SK-N-SH (cell line): ENCODE measurements around the gene TMEM30A. TPM values are rescaled to one million over a fixed set of nuclear protein-coding genes. Genes with fewer than 3 reads are reported as not detected.

Experiments
- CTCF ChIA-PET: fragments of 300-600, 350-600 bp; formaldehyde crosslinking; extraction: SDS; loops from one replicate; lab custom pipeline; 2021; lab: Yijun Ruan, JAX
- POLR2A ChIA-PET: fragments of 350-600 bp; sonication (Branson Sonifier 250); formaldehyde crosslinking; extraction: SDS; loops from one replicate; lab custom pipeline; 2020; ENCODE audit warnings: antibody characterized with exemption, inconsistent platforms; lab: Yijun Ruan, JAX
- DNase-seq: peaks from one replicate; pipeline ENCODE4 v3.0.0; 2012
- H2AFZ ChIP-seq: fragments of 200-600 bp; sonication (generic); 2 replicates; pipeline ENCODE4 v1.8.1; 2016; ENCODE audit warnings: antibody characterized with exemption, mild to moderate bottlenecking, low read depth
- H3F3A ChIP-seq: fragments of 200-600 bp; sonication (generic); replicated peaks from 2 replicates; pipeline ENCODE3; 2016; ENCODE audit warnings: antibody characterized with exemption, mild to moderate bottlenecking; ENCODE audit not compliant: insufficient read depth
- H3K27ac ChIP-seq, 2 experiments: fragments of 200-500 bp in 1 of 2; fragments of 200-600 bp in 1 of 2; sonication (Bioruptor generic) in 1 of 2; sonication (generic), shearing (Covaris generic) in 1 of 2; 2 replicates each; pipeline versions ENCODE4 v1.5.1 to v1.6.1; 2014 to 2016; ENCODE audit warnings: low read depth in 2 of 2, inconsistent platforms in 1 of 2, low read length in 1 of 2, mild to moderate bottlenecking in 1 of 2, mixed read lengths in 1 of 2
- H3K27me3 ChIP-seq: fragments of 200-600 bp; sonication (generic), shearing (Covaris generic); 2 replicates; pipeline ENCODE4 v1.6.1; 2016; ENCODE audit warnings: mixed run types; ENCODE audit not compliant: insufficient read depth
- H3K36me3 ChIP-seq, 2 experiments: fragments of 200-500 bp in 1 of 2; fragments of 200-600 bp in 1 of 2; sonication (Bioruptor generic) in 1 of 2; sonication (generic) in 1 of 2; replicated peaks in 1 of 2; 2 replicates each; pipeline versions ENCODE3 to v1.5.1; 2014 to 2016; ENCODE audit warnings: low read length in 1 of 2, mild to moderate bottlenecking in 1 of 2; ENCODE audit not compliant: insufficient read depth in 2 of 2, control insufficient read depth in 1 of 2
- H3K4me1 ChIP-seq, 2 experiments: fragments of 200-500 bp in 1 of 2; fragments of 200-600 bp in 1 of 2; sonication (Bioruptor generic) in 1 of 2; sonication (generic), shearing (Covaris generic) in 1 of 2; 2 replicates each; pipeline versions ENCODE4 v1.5.1 to v1.6.1; 2014 to 2016; ENCODE audit warnings: low read depth in 1 of 2, low read length in 1 of 2, mixed run types in 1 of 2; ENCODE audit not compliant: insufficient read depth in 2 of 2, control insufficient read depth in 1 of 2
- H3K4me2 ChIP-seq: fragments of 200-600 bp; sonication (generic), shearing (Covaris generic); 2 replicates; pipeline ENCODE4 v1.6.1; 2017; ENCODE audit warnings: mixed run types
- H3K4me3 ChIP-seq, 2 experiments: fragments of 200-500 bp in 1 of 2; fragments of 200-600 bp in 1 of 2; sonication (Bioruptor generic) in 1 of 2; sonication (generic), shearing (Covaris generic) in 1 of 2; 2 replicates each; pipeline versions ENCODE4 v1.5.1 to v1.8.1; 2014 to 2016; ENCODE audit warnings: low read depth in 2 of 2, inconsistent platforms in 1 of 2, low read length in 1 of 2, mild to moderate bottlenecking in 1 of 2, mixed read lengths in 1 of 2, moderate library complexity in 1 of 2
- H3K79me2 ChIP-seq: fragments of 200-600 bp; sonication (generic); 2 replicates; pipeline ENCODE4 v1.8.1; 2017; ENCODE audit warnings: mild to moderate bottlenecking; ENCODE audit not compliant: insufficient read depth
- H3K9ac ChIP-seq: fragments of 200-600 bp; sonication (generic); 2 replicates; pipeline ENCODE4 v1.6.1; 2017; ENCODE audit warnings: mixed run types
- H3K9me2 ChIP-seq: fragments of 200-600 bp; sonication (generic); 2 replicates; pipeline ENCODE4 v1.6.1; 2017; ENCODE audit warnings: mixed run types
- H3K9me3 ChIP-seq: fragments of 200-600 bp; sonication (generic); 2 replicates; pipeline ENCODE4 v1.6.1; 2017; ENCODE audit warnings: mixed run types, mild to moderate bottlenecking, moderate library complexity
- H4K20me1 ChIP-seq: fragments of 200-600 bp; sonication (generic); 2 replicates; pipeline ENCODE4 v1.6.1; 2017; ENCODE audit warnings: mild to moderate bottlenecking, mixed run types; ENCODE audit not compliant: insufficient read depth
- CHD2 ChIP-seq: fragments of 150-350 bp; IDR thresholded peaks from 2 replicates; pipeline ENCODE4 v1.6.1; 2018; ENCODE audit warnings: low read length; ENCODE audit not compliant: partially characterized antibody
- ELF1 ChIP-seq: IDR thresholded peaks from 2 replicates; pipeline ENCODE4 v1.4.0; 2012
- EP300 ChIP-seq, 2 experiments: IDR thresholded peaks; 2 replicates each; pipeline versions ENCODE4 v1.4.0 to v1.6.1; 2012; ENCODE audit warnings: borderline replicate concordance in 1 of 2, low read depth in 1 of 2, low read length in 1 of 2
- EZH2phosphoT487 ChIP-seq: fragments of 200-600 bp; sonication (generic); IDR thresholded peaks from 2 replicates; pipeline ENCODE4 v1.6.1; 2017; ENCODE audit warnings: low read depth, mixed run types, mild to moderate bottlenecking, antibody characterized with exemption, moderate library complexity, borderline replicate concordance
- GABPA ChIP-seq: IDR thresholded peaks from 2 replicates; pipeline ENCODE4 v1.4.0; 2012; ENCODE audit warnings: low read depth, mild to moderate bottlenecking
- POLR2AphosphoS5 ChIP-seq: IDR thresholded peaks from 2 replicates; pipeline ENCODE4 v1.6.1; 2012; ENCODE audit warnings: low read depth, low read length
- RCOR1 ChIP-seq: fragments of 150-350 bp; IDR thresholded peaks from 2 replicates; pipeline ENCODE4 v1.6.1; 2017; ENCODE audit warnings: antibody characterized with exemption, low read length
- TEAD4 ChIP-seq: IDR thresholded peaks from 2 replicates; pipeline ENCODE4 v1.4.0; 2012; ENCODE audit warnings: mild to moderate bottlenecking, borderline replicate concordance; ENCODE audit not compliant: insufficient read depth
- WGBS: methylation state at CpG from one replicate; pipeline ENCODE4 v1.1.6; 2017; ENCODE audit warnings: low lambda C conversion rate; 5-methylcytosine and 5-hydroxymethylcytosine counted together
- polyA plus RNA-seq, 3 experiments: library from polyadenylated mRNA; depleted of rRNA; stranded (reverse); fragments of >200 nt; gene quantifications; 2 replicates each; pipeline ENCODE4 v1.2.3, GENCODE V29; 2012

TMEM30A gene
- polyA plus RNA-seq, 1 of the 3 experiments (the other 2 are of a cell fraction), result 22.8 TPM

DNA sequence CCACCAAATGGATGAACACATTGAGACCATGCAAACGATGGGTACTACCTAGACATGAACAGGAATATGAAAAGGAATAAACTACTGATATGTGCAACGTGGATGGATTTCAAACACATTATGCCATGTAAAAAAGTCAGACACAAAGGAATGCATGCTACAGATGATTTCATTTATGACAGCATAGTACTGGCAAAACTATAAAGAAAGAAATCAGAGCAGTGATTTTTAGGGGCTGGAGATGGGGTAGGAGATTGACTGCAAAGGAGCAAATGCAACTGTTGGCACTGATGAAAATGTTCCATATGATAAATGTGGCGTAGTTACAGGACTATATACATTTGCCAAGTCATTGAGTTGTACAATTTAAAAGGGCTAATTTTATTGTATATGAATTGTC is 65.3 kb downstream of the TMEM30A start (continued):
- TF ChIP-seq EP300 (IDR thresholded peaks at IDR 0.05; ENCODE audit: borderline replicate concordance in 1 of 2, low read depth in 1 of 2, low read length in 1 of 2), result no peak

GRCh38 chr6:75217193-75217592 is 67.4 kb downstream of the TMEM30A start:
- Histone ChIP-seq H4K20me1 (no peaks in the 10 kb centered on the region), H3K4me2 (no peak overlapping the region), H3K27ac (no peak overlapping the region), H3K4me1 (no peaks in the 10 kb centered on the region; a peak in 2 of 4 replicates), H3K36me3 (no peaks in the 10 kb centered on the region), H3K27me3 (0 out of 2 replicates have a peak, but pooled peaks cover under 1% of the 10 kb centered on the region), H3K9me2 (no peaks in the 10 kb centered on the region), H3K4me3 (no peak overlapping the region), H3K9me3 (no peaks in the 10 kb centered on the region), H3K9ac (no peak overlapping the region), H2AFZ (no peak overlapping the region), H3K79me2 (no peaks in the 10 kb centered on the region), H3F3A (no peaks in the 10 kb centered on the region)
- DNase-seq, result no peak
- WGBS, result 9% methylated on average over 4 of the region's 4 CpGs
- ChIA-PET POLR2A (no interaction called here), CTCF (interaction anchor here (0.9 to 2.7 kb wide), 3 partner anchors 8 to 1484 kb away, joined by 3 to 20 read pairs (median 16); partner anchors contain the start of gene COL12A1)
- TF ChIP-seq RCOR1 (no peak), POLR2AphosphoS5 (no peak), TEAD4 (no peak), ELF1 (no peak), EZH2phosphoT487 (no peak), CHD2 (no peak)

DNA sequence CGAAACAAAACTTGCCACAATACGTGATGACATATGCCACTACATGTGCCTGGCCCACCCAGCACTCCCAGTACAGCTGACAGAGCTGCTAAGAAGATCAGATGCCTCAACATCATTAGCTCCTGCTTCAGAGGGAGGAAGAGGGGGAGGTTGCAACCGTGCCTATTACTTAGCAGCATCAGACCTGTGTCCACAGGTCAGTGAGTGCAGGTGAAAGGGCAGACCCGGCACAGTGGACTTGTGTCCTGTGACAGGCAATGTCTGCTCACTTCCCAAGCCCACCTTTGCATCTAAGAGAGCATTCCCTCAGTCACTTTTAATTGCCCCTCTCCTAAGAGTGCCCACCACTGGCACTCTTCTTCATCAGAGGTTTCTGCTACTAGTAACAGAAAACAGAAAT is 69.3 kb downstream of the TMEM30A start:
- no peak overlapping the region for H3K4me3 ChIP-seq
- 19% methylated on average over 4 of the region's 4 CpGs for WGBS
- no peaks in the 10 kb centered on the region for H4K20me1 ChIP-seq
- H3K4me1 ChIP-seq, result no peaks in the 10 kb centered on the region; a peak in 2 of 4 replicates
- no peaks in the 10 kb centered on the region for H3K79me2 ChIP-seq
- TF ChIP-seq EP300 (IDR thresholded peaks at IDR 0.05; ENCODE audit: borderline replicate concordance in 1 of 2, low read depth in 1 of 2, low read length in 1 of 2), result no peak
- CTCF ChIA-PET, result interaction anchor here (0.7 to 1.0 kb wide), 2 partner anchors 1245 to 1482 kb away, joined by 3 read pairs; no protein-coding TSS in a partner anchor
- no peaks in the 10 kb centered on the region for H3F3A ChIP-seq
- peaks cover 7% of the 10 kb centered on the region; the same call in 1 of the 2 replicates for H3K27me3 ChIP-seq
- no peak overlapping the region for H3K4me2 ChIP-seq
- no peaks in the 10 kb centered on the region for H3K9me2 ChIP-seq
- H3K36me3 ChIP-seq, result no peaks in the 10 kb centered on the region
- DNase-seq, result no peak
- no peak overlapping the region for H3K9ac ChIP-seq
- H3K27ac ChIP-seq, result no peak overlapping the region
- no peaks in the 10 kb centered on the region for H3K9me3 ChIP-seq
- no peak overlapping the region for H2AFZ ChIP-seq
- POLR2A ChIA-PET, result no interaction called here

GRCh38 chr6:75213732-75214131 is 70.9 kb downstream of the TMEM30A start:
- H3K36me3 ChIP-seq, result no peaks in the 10 kb centered on the region
- TF ChIP-seq EZH2phosphoT487 (no peak), GABPA (no peak), RCOR1 (no peak), EP300 (IDR thresholded peaks at IDR 0.05; ENCODE audit: borderline replicate concordance in 1 of 2, low read depth in 1 of 2, low read length in 1 of 2) (no peak)
- DNase-seq, result no peak
- no peak overlapping the region for H3K4me2 ChIP-seq
- WGBS, result 33% methylated on average over 2 of the region's 2 CpGs
- POLR2A ChIA-PET, result no interaction called here
- no peaks in the 10 kb centered on the region for H3K9me3 ChIP-seq
- H3K4me1 ChIP-seq, result peaks cover 0 to 1% of the 10 kb centered on the region in 2 experiments; a peak in 2 of 4 replicates
- no peaks in the 10 kb centered on the region for H3F3A ChIP-seq
- no peaks in the 10 kb centered on the region for H4K20me1 ChIP-seq
- CTCF ChIA-PET, result interaction anchor here (0.6 to 1.0 kb wide), 3 partner anchors 10 to 1244 kb away, joined by 3 to 4 read pairs (median 3); no protein-coding TSS in a partner anchor
- H3K27ac ChIP-seq, result no peak overlapping the region
- no peaks in the 10 kb centered on the region for H3K79me2 ChIP-seq
- no peak overlapping the region for H3K9ac ChIP-seq
- peaks cover 17% of the 10 kb centered on the region; the same call in 1 of the 2 replicates for H3K27me3 ChIP-seq
- no peak overlapping the region for H2AFZ ChIP-seq
- no peak overlapping the region for H3K4me3 ChIP-seq
- H3K9me2 ChIP-seq, result no peaks in the 10 kb centered on the region
